Stimulated activated naive CD4-positive, alpha-beta T cell treated with Interleukin-2 at 50 U/mL for 16 hours (primary cell): ENCODE results near the gene NRF1.
"Not testable (repeated sequence)": the region's sequence is repeated elsewhere in the genome, so short reads cannot be mapped to it uniquely, and the experiment has no call there.

Source experiments
- DNase-seq: peaks from one replicate; lab custom pipeline; 2025; lab: John Stamatoyannopoulos, UW

Gene NRF1

GRCh38 chr7:129649128-129649690 lies 37.7 kb downstream of the NRF1 start:
- no peak for DNase-seq

GRCh38 chr7:129650056-129650758 lies 38.7 kb downstream of the NRF1 start:
- no peak for DNase-seq

- DNase-seq: no peak
These were observed 41.4 kb downstream of the NRF1 start for GRCh38 chr7:129652914-129653313.

- no peak for DNase-seq
These were observed 44.3 kb downstream of the NRF1 start for GRCh38 chr7:129655811-129656210.

- DNase-seq: no peak
These were observed 45.8 kb downstream of the NRF1 start for GRCh38 chr7:129657363-129657762.

- DNase-seq: not testable (repeated sequence)
These were observed 48.4 kb downstream of the NRF1 start for GRCh38 chr7:129659907-129660306.

- no peak for DNase-seq
These were observed 50.2 kb downstream of the NRF1 start for GRCh38 chr7:129661645-129662182.

GRCh38 chr7:129663240-129663639 lies 51.7 kb downstream of the NRF1 start:
- DNase-seq: not testable (repeated sequence)

- no peak for DNase-seq
These were observed 52.8 kb downstream of the NRF1 start for GRCh38 chr7:129664029-129665012.

- DNase-seq: no peak
These were observed 53.5 kb downstream of the NRF1 start for GRCh38 chr7:129665013-129665401.

GRCh38 chr7:129667116-129667515 lies 55.6 kb downstream of the NRF1 start:
- DNase-seq: no peak

GRCh38 chr7:129667551-129667950 lies 56.0 kb downstream of the NRF1 start:
- no peak for DNase-seq

- DNase-seq: no peak
These were observed 58.4 kb downstream of the NRF1 start for GRCh38 chr7:129669901-129670300.

GRCh38 chr7:129670656-129671055 lies 59.1 kb downstream of the NRF1 start:
- no peak for DNase-seq

- no peak for DNase-seq
These were observed 59.7 kb downstream of the NRF1 start for GRCh38 chr7:129671266-129671665.

GRCh38 chr7:129674475-129674874 lies 63.0 kb downstream of the NRF1 start:
- DNase-seq: not testable (repeated sequence)

- DNase-seq: no peak
These were observed 64.0 kb downstream of the NRF1 start for GRCh38 chr7:129675521-129675920.

GRCh38 chr7:129676017-129676897 lies 64.7 kb downstream of the NRF1 start:
- DNase-seq: no peak

GRCh38 chr7:129677796-129678195 lies 66.3 kb downstream of the NRF1 start:
- no peak for DNase-seq

GRCh38 chr7:129678606-129679005 lies 67.1 kb downstream of the NRF1 start:
- no peak for DNase-seq

- DNase-seq: no peak
These were observed 68.9 kb downstream of the NRF1 start for GRCh38 chr7:129680400-129680799.
